Trophoblast cell (in vitro differentiated cells and primary cell): ENCODE results near the gene PDE4DIP.
"Not testable (repeated sequence)": the region's sequence is repeated elsewhere in the genome, so short reads cannot be mapped to it uniquely, and the experiment has no call there.

Experiments
- DNase-seq, 2 donors: peaks; one replicate each; pipeline ENCODE4 v3.0.0-alpha.2; 2016
- H2AFZ ChIP-seq: 2 replicates; pipeline ENCODE4 v1.6.1; 2013; ENCODE audit warnings: low read length, moderate library complexity, mild to moderate bottlenecking; ENCODE audit not compliant: insufficient read depth, poor library complexity
- H2AK5ac ChIP-seq: 2 replicates; pipeline ENCODE4 v1.6.1; 2013; ENCODE audit warnings: mild to moderate bottlenecking, low read length
- H2BK120ac ChIP-seq: 2 replicates; pipeline ENCODE4 v1.6.1; 2013; ENCODE audit warnings: low read length, mild to moderate bottlenecking, moderate library complexity; ENCODE audit not compliant: insufficient read depth, poor library complexity
- H2BK12ac ChIP-seq: 2 replicates; pipeline ENCODE4 v1.6.1; 2013; ENCODE audit warnings: mild to moderate bottlenecking, low read length, moderate library complexity
- H2BK5ac ChIP-seq: 2 replicates; pipeline ENCODE4 v1.6.1; 2013; ENCODE audit warnings: low read length, low read depth, moderate library complexity, mild to moderate bottlenecking; ENCODE audit not compliant: poor library complexity
- H3K14ac ChIP-seq: 2 replicates; pipeline ENCODE4 v1.6.1; 2013; ENCODE audit warnings: mild to moderate bottlenecking, low read length
- H3K18ac ChIP-seq: 2 replicates; pipeline ENCODE4 v1.6.1; 2013; ENCODE audit warnings: mild to moderate bottlenecking, low read length
- H3K23ac ChIP-seq: 2 replicates; pipeline ENCODE4 v1.6.1; 2013; ENCODE audit warnings: low read length
- H3K27ac ChIP-seq: 2 replicates; pipeline ENCODE4 v1.5.1; 2013; ENCODE audit warnings: low read depth, mild to moderate bottlenecking, inconsistent platforms, low read length, moderate library complexity
- H3K27me3 ChIP-seq: 2 replicates; pipeline ENCODE4 v1.6.1; 2013; ENCODE audit warnings: inconsistent platforms, mild to moderate bottlenecking, low read length, moderate library complexity; ENCODE audit not compliant: insufficient read depth
- H3K36me3 ChIP-seq, 2 experiments: 1 replicate in 1 of 2; 2 replicates in 1 of 2; pipeline ENCODE4 v1.6.1; 2013; ENCODE audit warnings: low read length in 2 of 2, mild to moderate bottlenecking in 2 of 2, moderate library complexity in 1 of 2; ENCODE audit not compliant: insufficient read depth in 2 of 2, control insufficient read depth in 1 of 2
- H3K4ac ChIP-seq: 2 replicates; pipeline ENCODE4 v1.6.1; 2013; ENCODE audit warnings: low read depth, mild to moderate bottlenecking, low read length, moderate library complexity
- H3K4me1 ChIP-seq, 2 experiments: 1 replicate in 1 of 2; 2 replicates in 1 of 2; pipeline ENCODE4 v1.6.1; 2013; ENCODE audit warnings: low read length in 2 of 2, mild to moderate bottlenecking in 2 of 2, moderate library complexity in 1 of 2; ENCODE audit not compliant: insufficient read depth in 2 of 2, control insufficient read depth in 1 of 2
- H3K4me2 ChIP-seq: 2 replicates; pipeline ENCODE4 v1.6.1; 2013; ENCODE audit warnings: inconsistent platforms, mild to moderate bottlenecking, low read length, moderate library complexity
- H3K4me3 ChIP-seq: 2 replicates; pipeline ENCODE4 v1.5.1; 2013; ENCODE audit warnings: mild to moderate bottlenecking, low read depth, low read length, inconsistent platforms
- H3K79me1 ChIP-seq: one replicate; pipeline ENCODE4 v1.6.1; 2013; ENCODE audit warnings: low read length
- H3K79me2 ChIP-seq: 2 replicates; pipeline ENCODE4 v1.6.1; 2013; ENCODE audit warnings: low read length, mild to moderate bottlenecking; ENCODE audit not compliant: control insufficient read depth, insufficient read depth, poor library complexity
- H3K9ac ChIP-seq: 2 replicates; pipeline ENCODE4 v1.6.1; 2013; ENCODE audit warnings: mild to moderate bottlenecking, low read length
- H3K9me3 ChIP-seq: 2 replicates; pipeline ENCODE4 v1.6.1; 2013; ENCODE audit warnings: low read depth, mild to moderate bottlenecking, control low read depth, inconsistent platforms, low read length; ENCODE audit not compliant: insufficient read depth
- H4K12ac ChIP-seq: 2 replicates; pipeline ENCODE4 v1.6.1; 2013; ENCODE audit warnings: low read depth, mild to moderate bottlenecking, low read length, moderate library complexity
- H4K8ac ChIP-seq: 2 replicates; pipeline ENCODE4 v1.6.1; 2013; ENCODE audit warnings: low read depth, mild to moderate bottlenecking, low read length, moderate library complexity
- H4K91ac ChIP-seq: one replicate; pipeline ENCODE4 v1.6.1; 2013; ENCODE audit warnings: low read depth, mild to moderate bottlenecking, low read length, moderate library complexity
- WGBS: extraction: QIAGEN DNeasy Blood & Tissue Kit; methylation state at CpG from one replicate; pipeline ENCODE4 v1.1.7; 2013; ENCODE audit warnings: missing lambda C conversion rate; ENCODE audit not compliant: insufficient read length, insufficient coverage; ENCODE audit errors: extremely low coverage; 5-methylcytosine and 5-hydroxymethylcytosine counted together

The PDE4DIP gene

GRCh38 chr1:148901150-148901952, 57.1 kb downstream of the PDE4DIP start:
- H3K79me2 ChIP-seq, H3K9me3 ChIP-seq, H3K4ac ChIP-seq, H3K4me2 ChIP-seq, H3K4me3 ChIP-seq, H3K18ac ChIP-seq, DNase-seq, H2BK5ac ChIP-seq, H3K27me3 ChIP-seq, H2BK12ac ChIP-seq, H2AFZ ChIP-seq, H4K8ac ChIP-seq, H2BK120ac ChIP-seq, H3K23ac ChIP-seq, H3K27ac ChIP-seq, H4K91ac ChIP-seq, H3K9ac ChIP-seq, H2AK5ac ChIP-seq, H3K79me1 ChIP-seq, H4K12ac ChIP-seq, H3K36me3 ChIP-seq, H3K14ac ChIP-seq, H3K4me1 ChIP-seq: not testable (repeated sequence)
- no CpG with 5 or more reads among the region's 9 CpGs for WGBS

DNA sequence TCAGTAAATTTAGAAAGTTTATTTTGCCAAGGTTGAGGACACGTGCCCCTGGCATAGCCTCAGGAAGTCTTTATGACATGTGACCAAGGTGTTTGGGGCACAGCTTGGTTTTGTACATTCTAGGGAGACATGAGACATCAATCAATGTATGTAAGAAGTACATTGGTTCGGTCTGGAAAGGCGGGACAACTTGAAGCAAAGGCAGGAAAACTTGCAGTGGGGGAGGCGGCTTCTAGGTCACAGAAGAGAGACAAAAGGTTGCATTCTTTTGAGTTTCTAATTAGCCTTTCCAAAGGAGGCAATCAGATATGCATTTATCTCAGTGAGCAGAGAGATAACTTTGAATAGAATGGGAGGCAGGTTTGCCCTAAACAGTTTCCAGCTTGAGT, 57.7 kb downstream of the PDE4DIP start:
- no CpG with 5 or more reads among the region's 4 CpGs for WGBS
- not testable (repeated sequence) for H3K4me3 ChIP-seq, H3K27ac ChIP-seq, H3K14ac ChIP-seq, H3K27me3 ChIP-seq, H3K79me1 ChIP-seq, H3K18ac ChIP-seq, H4K12ac ChIP-seq, H3K9me3 ChIP-seq, H2BK12ac ChIP-seq, H2BK120ac ChIP-seq, H3K4me2 ChIP-seq, H3K9ac ChIP-seq, H2AFZ ChIP-seq, H2BK5ac ChIP-seq, H4K91ac ChIP-seq, H3K23ac ChIP-seq, H4K8ac ChIP-seq, H3K79me2 ChIP-seq, H3K4me1 ChIP-seq, DNase-seq, H3K4ac ChIP-seq, H3K36me3 ChIP-seq, H2AK5ac ChIP-seq

- not testable (repeated sequence) for H3K14ac ChIP-seq, H4K91ac ChIP-seq, H3K9me3 ChIP-seq, H3K36me3 ChIP-seq, H3K79me2 ChIP-seq, DNase-seq, H4K8ac ChIP-seq, H2AFZ ChIP-seq, H3K9ac ChIP-seq, H4K12ac ChIP-seq, H2BK120ac ChIP-seq, H2BK12ac ChIP-seq, H3K79me1 ChIP-seq, H3K4me1 ChIP-seq, H2AK5ac ChIP-seq, H3K23ac ChIP-seq, H3K4me2 ChIP-seq, H3K27ac ChIP-seq, H3K4ac ChIP-seq, H3K27me3 ChIP-seq, H3K18ac ChIP-seq, H2BK5ac ChIP-seq, H3K4me3 ChIP-seq
- WGBS: no CpG with 5 or more reads among the region's 4 CpGs
Observed at GRCh38 chr1:148909219-148909826, 65.1 kb downstream of the PDE4DIP start.

DNA sequence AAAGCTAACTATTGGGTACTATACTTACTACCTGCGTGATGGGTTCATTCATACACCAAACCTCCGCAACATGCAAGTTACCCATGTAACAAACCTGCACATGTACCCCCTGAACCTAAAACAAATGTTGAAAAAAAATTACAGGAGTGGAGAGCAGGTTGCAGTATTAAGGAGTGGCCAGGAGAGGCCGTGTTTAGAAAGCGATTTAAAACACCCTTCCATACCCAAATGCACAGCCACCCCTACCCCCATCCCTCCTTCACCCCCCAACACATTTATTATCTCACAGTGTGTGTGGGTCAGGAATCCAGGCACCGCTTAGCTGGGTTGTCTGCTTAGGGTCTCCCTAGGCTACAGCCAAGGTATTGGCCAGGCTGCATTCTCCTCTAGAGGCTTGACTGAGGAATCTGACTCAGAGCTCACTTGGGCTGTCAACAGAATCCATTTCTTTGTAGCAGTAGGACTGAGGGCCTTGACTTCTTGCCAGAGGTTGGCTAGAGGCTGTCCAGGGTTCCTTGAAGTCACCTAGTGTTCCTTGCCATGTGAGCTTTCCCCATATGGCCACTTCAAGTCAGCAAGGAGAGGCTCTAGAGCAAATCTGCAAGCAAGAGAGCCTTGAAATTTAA, 67.2 kb downstream of the PDE4DIP start:
- H3K4me2 ChIP-seq, DNase-seq, H2BK5ac ChIP-seq, H3K4me1 ChIP-seq, H3K18ac ChIP-seq, H2AFZ ChIP-seq, H3K27me3 ChIP-seq, H4K12ac ChIP-seq, H3K9me3 ChIP-seq, H3K79me1 ChIP-seq, H4K8ac ChIP-seq, H2AK5ac ChIP-seq, H3K27ac ChIP-seq, H2BK12ac ChIP-seq, H3K36me3 ChIP-seq, H3K23ac ChIP-seq, H3K4me3 ChIP-seq, H3K14ac ChIP-seq, H2BK120ac ChIP-seq, H4K91ac ChIP-seq, H3K9ac ChIP-seq, H3K79me2 ChIP-seq, H3K4ac ChIP-seq: not testable (repeated sequence)
- no CpG with 5 or more reads among the region's 5 CpGs for WGBS
